T-helper 9 cell (primary cell): ENCODE results near the gene SYNPO2.

Experiments used
- DNase-seq: peaks from one replicate; pipeline ENCODE4 v3.0.0-alpha.2; 2020

The SYNPO2 gene

DNA sequence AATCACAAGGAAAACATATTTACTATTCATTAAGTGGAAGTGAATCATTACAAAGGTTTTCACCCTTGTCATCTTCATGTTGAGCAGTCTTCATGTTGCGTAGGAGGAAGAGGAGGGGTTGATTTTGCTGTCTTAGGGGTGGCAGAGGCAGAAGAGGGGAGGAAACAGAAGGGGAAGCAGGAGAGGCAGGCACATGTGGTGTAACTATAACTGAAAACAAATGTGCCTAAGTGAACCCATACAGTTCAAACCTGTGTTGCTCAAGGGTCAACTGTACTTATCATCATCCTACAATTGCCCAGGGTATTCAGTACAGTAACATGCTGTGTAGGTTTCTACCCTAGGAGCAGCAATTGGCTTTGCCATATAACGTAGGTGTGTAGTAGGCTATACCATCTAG is 47.2 kb downstream of the SYNPO2 start:
- no peak for DNase-seq

DNA sequence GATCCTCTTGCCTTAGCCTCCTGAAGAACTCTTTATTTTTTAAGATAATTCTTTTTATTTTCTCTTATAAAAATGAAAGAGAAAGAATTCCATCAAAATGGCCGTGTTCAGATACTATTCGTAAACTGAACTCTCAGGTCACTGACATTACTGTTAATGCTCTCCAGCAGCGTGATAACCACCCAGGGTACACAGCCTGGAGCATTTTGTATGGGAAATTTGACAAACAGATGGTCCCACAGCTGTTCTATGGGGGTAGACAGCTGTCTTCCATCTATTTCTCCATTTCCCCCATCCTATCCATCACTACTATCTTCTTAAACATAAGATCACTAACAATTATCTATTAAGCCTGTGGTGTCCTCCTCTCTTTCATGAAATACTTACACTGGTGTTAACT is 47.8 kb downstream of the SYNPO2 start:
- no peak for DNase-seq

GRCh38 chr4:118939169-118939783 is 50.6 kb downstream of the SYNPO2 start:
- DNase-seq: no peak

GRCh38 chr4:118941149-118941548 is 52.5 kb downstream of the SYNPO2 start:
- no peak for DNase-seq

GRCh38 chr4:118941799-118942198 is 53.1 kb downstream of the SYNPO2 start:
- no peak for DNase-seq

DNA sequence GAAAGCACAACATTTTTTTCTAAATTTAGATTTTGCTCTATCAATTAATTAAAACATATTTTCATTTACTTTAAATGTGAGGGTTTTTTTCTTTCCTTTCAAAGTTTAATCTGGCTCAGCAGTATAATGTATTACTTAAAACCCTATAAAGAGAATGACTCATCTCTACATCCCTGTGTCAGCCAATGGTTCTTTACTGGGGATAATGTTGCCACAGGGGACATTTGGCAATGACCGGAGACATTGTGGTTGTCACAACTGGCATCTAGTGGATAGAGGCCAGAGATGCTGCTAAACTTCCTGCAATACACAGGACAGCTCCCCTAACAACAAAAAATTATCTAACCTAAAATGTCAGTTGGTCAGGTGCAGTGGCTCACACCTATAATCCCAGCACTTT is 53.8 kb downstream of the SYNPO2 start:
- no peak for DNase-seq

DNA sequence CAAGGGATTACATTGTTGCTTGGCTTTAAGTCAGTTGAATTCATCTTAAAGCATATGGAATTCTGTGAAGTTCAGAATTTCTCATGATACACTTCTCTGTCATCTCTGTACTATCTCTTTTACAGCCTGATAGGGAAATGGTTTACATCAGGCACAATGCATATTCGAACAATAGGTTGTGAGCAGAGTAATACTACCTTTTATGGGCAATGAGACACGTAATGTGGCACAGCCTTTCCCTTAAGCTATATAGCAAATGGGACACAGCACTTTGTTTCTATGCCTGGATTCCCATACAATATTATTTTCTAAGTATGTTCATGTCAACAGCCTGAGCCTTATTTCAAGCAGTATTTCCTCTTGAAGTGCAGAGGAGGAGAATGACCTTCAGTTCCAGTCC is 58.4 kb downstream of the SYNPO2 start:
- no peak for DNase-seq

DNA sequence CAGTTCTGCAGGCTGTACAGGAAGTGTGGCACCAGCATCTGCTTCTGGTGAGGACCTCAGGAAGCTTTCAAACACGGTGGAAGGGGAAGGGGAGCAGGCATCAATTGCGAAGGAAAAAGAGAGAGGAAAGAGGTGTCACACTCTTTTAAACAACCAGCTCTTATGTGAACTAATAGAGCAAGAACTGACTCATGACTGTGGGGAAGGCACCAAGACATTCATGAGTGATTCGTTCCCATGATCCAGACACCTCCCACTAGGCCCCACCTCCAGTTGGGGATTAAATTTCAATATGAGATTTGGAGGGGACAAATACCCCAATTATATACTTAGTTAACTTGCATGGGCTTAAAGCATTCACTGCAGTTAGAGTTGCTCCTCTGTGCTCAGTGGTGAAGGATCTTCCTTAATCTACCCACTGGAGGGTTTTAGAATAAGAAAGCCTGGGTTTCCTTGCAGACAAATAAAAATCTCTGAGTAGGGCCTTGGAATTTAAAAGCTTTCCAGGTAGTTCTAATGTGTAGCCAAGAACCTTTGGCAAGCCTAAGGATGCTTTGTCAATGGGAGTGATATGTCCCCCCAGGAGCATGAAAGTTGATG is 60.0 kb downstream of the SYNPO2 start:
- DNase-seq: no peak

DNA sequence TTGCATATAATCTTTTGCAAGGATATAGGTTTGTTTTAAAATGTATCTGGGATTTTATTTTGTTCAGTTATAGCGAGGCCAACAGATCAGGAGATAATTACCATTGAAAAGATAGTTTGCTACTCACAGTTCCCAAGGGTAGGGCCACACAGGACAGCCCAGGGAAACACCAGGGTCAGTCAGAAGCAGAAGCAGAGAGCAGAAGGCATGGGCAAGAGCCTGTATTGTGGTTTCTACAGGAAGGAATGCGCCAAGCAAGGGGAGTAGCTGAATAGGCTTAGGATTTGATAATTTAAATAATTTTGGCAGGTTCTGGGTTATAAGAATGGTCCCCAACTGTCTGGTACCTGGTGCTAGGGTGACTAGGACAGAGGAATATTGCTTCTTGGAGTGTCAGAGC is 61.6 kb downstream of the SYNPO2 start:
- no peak for DNase-seq

DNA sequence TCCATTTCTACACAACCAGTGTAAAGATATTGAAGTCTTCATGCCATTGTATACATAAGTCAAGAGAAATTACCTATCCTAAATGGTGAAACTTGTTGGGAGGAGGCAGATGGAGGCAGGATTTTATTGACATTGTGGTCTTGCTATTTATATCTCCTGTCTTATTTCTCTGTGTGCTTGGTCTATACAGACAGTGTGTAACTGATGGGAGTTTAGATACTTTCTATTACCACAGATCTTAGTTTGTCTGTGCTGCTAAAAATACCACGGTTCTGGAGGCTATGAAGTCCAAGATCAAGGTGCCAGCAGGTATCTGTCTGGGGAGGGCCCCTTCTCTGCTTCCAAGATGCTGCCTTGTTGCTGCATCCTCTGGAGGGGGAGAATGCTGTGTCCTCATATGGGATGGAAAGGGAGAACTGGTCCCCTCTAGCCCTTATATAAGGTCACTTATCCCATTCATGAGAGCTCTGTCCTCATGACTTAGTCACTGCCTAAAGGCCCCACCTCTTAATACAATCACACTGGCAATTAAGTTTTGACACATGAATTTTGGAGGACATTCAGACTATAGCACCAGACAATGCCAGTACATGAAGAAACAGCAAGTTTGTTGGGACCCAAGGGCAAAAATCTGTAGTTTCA is 62.4 kb downstream of the SYNPO2 start:
- no peak for DNase-seq

- DNase-seq: no peak
Observed at GRCh38 chr4:118953276-118953675, 64.6 kb downstream of the SYNPO2 start.

DNA sequence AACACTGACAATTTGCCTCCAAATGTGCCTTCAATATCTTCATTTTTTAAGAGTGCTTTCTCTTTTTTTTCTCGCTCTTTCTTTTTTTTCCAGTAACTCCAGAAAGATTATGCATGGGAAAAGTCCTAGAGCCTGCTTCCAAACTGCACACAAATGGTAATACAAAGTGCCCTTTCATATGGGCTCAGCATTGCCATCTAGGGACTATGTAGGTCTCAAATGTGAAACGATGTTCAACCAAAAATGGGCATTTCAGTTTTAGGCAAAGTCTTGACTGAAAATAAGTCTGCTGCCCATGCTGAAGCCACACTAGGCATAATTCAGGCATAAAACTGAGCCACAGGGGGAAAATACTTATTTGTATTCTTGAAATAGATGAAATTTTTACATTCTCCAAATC is 65.6 kb downstream of the SYNPO2 start:
- no peak for DNase-seq

DNA sequence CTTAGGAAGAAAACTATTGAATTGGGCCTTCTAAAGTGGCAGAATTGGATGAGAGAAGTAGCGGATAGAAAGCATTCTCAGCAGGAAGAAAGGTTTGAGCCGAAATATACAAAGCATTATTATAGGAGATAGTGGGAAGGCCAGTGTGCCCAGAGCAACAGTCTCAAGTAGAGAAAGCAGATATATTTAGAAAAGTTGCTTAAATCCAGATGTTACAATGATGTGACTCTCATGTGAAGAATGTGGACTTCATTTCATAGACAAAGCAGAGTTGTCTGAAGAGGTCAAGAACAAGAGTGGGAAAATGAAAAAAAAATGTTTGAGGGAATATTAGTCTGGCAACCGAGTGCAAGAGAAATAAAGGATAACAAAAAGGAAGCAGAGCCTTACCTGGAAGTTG is 66.9 kb downstream of the SYNPO2 start:
- DNase-seq: no peak

GRCh38 chr4:118957722-118958445 is 69.2 kb downstream of the SYNPO2 start:
- no peak for DNase-seq

DNA sequence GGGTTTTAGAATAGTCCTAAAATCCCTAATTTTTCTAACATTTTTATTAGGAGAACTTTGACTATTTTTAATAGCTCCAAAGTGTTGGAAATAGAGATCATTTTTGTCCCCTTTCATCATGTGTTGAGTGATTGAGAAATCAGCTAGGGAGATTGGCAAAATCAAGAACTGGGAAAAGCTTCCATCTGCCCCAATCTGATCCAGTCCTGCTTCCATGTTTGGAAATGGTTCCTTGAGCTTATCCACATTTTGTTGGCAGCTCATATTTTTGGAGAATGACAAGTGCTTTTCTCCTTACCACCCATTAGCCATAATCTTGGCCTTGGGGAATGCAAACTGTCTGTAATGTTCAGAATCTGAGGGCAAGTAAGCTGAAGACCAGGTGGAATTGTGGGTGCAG is 73.9 kb downstream of the SYNPO2 start:
- DNase-seq: no peak

DNA sequence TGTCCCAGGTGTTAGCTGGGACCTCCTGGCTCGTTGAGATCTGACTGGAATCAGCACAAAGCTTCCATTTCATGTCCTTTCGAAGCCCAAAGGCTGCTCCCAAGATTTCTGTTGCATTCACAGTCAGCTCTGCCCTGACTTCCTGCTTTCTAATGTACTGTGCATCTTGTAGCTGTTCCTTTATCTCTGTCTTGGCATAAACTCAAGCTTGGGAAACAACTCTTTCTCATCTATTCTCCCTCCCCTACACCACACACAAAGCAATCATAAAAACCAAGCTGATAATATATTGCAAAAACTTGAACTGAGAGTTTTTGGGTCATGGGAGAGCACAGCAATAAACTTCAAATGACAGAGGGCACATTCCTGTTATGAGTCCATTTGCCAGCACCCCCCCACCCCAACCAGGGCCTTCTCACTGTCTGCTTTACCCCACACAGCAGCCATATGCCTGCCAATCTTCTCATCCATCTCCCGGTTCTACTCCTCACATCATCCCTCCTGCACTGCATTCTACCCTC is 76.3 kb downstream of the SYNPO2 start:
- no peak for DNase-seq

DNA sequence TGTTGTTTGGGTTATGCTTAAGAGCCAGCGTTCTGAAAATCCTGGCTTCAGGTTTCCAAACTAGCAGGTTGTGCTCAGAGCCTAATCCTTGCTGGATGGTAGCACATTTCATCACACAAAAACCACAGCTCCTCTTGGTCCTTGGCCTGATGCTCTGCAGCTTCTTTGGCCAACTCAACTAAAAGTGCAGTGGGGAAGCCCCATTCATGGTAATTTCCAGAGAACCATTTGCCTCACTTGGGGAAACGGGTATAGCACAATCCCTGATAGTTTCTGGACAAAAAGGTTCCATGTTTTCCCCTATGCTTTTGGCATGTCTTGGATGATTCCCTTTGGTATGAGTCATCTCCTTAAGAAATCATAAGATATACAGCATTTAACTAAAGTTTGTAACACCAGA is 78.7 kb downstream of the SYNPO2 start:
- DNase-seq: no peak

GRCh38 chr4:118968005-118968404 is 79.4 kb downstream of the SYNPO2 start:
- DNase-seq: no peak

DNA sequence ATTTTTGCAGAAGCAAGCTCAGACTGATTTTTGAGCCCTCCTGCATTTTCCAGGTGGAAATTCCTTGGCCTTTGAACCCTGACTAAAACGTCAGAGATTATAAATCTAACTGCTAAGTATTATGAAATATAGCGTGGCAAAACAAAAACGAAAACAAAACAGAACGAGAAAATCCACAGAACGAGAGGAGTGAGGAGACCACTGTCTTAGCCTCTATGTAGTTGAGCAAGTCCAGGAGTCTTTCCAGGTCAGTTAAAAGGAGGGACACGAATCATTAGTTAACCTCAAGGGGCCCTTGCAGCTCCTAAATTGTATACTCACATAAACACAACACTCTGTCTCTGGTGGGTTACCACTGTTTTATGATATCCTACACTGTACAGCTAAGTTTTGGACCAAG is 80.2 kb downstream of the SYNPO2 start:
- no peak for DNase-seq

- DNase-seq: no peak
Observed at GRCh38 chr4:118969359-118969758, 80.7 kb downstream of the SYNPO2 start.

DNA sequence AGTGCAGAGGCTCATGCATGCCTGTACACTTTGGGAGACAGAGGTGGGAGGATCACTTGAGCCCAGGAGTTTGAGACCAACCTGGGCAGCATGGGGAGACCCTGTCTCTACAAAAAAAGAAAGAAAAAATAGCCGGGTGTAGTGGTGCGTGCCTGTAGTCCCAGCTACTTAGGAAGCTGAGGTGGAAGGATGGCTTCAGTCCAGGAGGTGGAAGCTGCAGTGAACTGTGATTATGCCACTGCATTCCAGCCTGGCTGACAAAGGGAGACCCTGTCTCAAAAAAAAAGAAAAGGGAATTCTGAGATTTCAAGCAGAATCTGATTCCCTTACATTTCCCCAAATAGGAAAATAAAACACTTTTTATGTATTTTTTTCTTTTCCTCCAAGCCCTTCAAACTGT is 83.5 kb downstream of the SYNPO2 start:
- DNase-seq: no peak

DNA sequence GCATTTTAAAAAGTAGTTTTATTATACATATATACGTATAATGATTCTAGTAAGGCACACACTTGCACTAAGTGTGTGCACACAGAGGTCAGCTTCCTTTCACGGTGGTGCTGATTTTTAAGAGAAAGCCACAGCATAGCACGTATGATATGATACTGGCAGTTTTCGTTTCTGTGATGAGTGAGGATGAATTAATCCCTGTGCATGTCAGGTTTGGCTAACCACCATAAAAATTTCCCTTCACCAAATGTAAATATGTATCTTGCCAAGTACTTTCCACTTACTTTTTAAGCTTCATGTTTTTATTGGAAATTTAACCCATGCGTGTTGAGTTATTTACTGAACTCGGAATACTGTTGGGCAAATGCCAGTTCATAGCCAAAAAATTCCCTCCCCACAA is 84.6 kb downstream of the SYNPO2 start:
- DNase-seq: no peak

GRCh38 chr4:118974758-118975157 is 86.1 kb downstream of the SYNPO2 start:
- no peak for DNase-seq
